HepG2 (cell line): Measurements from ENCODE around the gene SLBP.

Experiments used
- FOXJ3 ChIP-seq: sonication (generic); formaldehyde crosslinking; IDR thresholded peaks from 2 replicates; pipeline ENCODE4 v1.4.0; 2020; ENCODE audit warnings: missing genetic modification reagents, mild to moderate bottlenecking, borderline replicate concordance
- FOXK1 ChIP-seq: sonication (generic); formaldehyde crosslinking; IDR thresholded peaks from 2 replicates; pipeline ENCODE4 v1.4.0; 2020; ENCODE audit warnings: low read depth, missing genetic modification reagents, borderline replicate concordance
- HOXA7 ChIP-seq: sonication (generic); formaldehyde crosslinking; IDR thresholded peaks from 2 replicates; pipeline ENCODE4 v1.8.1; 2022; ENCODE audit warnings: mild to moderate bottlenecking, missing genetic modification reagents, moderate library complexity
- KDM1A ChIP-seq: IDR thresholded peaks from 2 replicates; pipeline ENCODE4 v1.6.1; 2016; ENCODE audit warnings: missing compliant biosample characterization
- MEIS2 ChIP-seq: sonication (generic); formaldehyde crosslinking; IDR thresholded peaks from 2 replicates; pipeline ENCODE4 v1.9.0; 2021; ENCODE audit warnings: mild to moderate bottlenecking, missing genetic modification reagents
- ZNF225 ChIP-seq: sonication (generic); formaldehyde crosslinking; IDR thresholded peaks from 2 replicates; pipeline ENCODE4 v1.4.0; 2020; ENCODE audit warnings: mild to moderate bottlenecking, missing genetic modification reagents
- TF ChIP-seq, protein P1 (sequence below): sonication (generic); formaldehyde crosslinking; IDR thresholded peaks from 2 replicates; pipeline ENCODE4 v1.5.0; 2020; ENCODE audit warnings: missing genetic modification reagents
- TF ChIP-seq, protein P2 (sequence below): conservative IDR thresholded peaks from 2 replicates; pipeline ENCODE4 v1.6.1; 2018; ENCODE audit warnings: missing genetic modification reagents
- TF ChIP-seq, protein P3 (sequence below): sonication (generic); formaldehyde crosslinking; IDR thresholded peaks from 2 replicates; pipeline ENCODE4 v1.5.0; 2020; ENCODE audit warnings: missing genetic modification reagents
- TF ChIP-seq, protein P4 (sequence below): sonication (generic); formaldehyde crosslinking; IDR thresholded peaks from 2 replicates; pipeline ENCODE4 v1.5.0; 2020; ENCODE audit warnings: mild to moderate bottlenecking, missing genetic modification reagents, moderate library complexity

DNA sequence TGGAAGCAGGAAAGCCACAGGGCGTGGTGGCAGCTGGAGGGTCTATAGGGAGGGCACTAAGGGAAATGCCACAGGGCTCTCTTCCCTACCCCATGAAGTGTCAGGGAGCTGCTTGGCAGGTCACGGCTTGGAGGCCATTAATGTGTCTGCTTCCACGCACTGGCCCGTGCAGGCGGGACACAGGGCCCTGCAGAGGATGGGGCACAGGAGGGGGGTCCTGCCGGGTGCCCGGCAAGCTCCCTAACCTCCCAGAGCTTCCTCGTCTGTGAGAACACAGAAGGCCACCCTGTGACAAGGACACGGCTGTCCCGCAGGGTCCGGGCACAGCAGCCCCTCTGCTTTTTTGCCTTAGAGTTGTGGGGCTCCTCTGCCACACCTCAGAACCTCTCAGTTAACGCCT lies 53.5 kb downstream of the SLBP start:
- TF ChIP-seq FOXJ3 (CRISPR knock-in tag) (no peak), FOXK1 (no peak), MEIS2 (no peak), HOXA7 (no peak), ZNF225 (CRISPR knock-in tag) (no peak), KDM1A (CRISPR knock-in tag) (no peak)
- TF ChIP-seq, protein P1, sequence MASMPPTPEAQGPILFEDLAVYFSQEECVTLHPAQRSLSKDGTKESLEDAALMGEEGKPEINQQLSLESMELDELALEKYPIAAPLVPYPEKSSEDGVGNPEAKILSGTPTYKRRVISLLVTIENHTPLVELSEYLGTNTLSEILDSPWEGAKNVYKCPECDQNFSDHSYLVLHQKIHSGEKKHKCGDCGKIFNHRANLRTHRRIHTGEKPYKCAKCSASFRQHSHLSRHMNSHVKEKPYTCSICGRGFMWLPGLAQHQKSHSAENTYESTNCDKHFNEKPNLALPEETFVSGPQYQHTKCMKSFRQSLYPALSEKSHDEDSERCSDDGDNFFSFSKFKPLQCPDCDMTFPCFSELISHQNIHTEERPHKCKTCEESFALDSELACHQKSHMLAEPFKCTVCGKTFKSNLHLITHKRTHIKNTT (CRISPR knock-in tag): no peak
- TF ChIP-seq, protein P2, sequence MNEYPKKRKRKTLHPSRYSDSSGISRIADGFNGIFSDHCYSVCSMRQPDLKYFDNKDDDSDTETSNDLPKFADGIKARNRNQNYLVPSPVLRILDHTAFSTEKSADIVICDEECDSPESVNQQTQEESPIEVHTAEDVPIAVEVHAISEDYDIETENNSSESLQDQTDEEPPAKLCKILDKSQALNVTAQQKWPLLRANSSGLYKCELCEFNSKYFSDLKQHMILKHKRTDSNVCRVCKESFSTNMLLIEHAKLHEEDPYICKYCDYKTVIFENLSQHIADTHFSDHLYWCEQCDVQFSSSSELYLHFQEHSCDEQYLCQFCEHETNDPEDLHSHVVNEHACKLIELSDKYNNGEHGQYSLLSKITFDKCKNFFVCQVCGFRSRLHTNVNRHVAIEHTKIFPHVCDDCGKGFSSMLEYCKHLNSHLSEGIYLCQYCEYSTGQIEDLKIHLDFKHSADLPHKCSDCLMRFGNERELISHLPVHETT (CRISPR knock-in tag): no peak
- TF ChIP-seq, protein P3, sequence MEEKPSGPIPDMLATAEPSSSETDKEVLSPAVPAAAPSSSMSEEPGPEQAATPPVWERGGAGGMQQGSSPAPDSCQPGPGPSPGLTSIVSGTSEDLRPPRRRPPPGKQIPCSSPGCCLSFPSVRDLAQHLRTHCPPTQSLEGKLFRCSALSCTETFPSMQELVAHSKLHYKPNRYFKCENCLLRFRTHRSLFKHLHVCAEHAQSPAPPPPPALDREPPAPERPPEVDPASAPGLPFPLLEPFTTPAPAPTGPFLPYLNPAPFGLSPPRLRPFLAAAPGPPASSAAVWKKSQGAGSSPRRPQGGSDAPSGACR (CRISPR knock-in tag): no peak
- TF ChIP-seq, protein P4, sequence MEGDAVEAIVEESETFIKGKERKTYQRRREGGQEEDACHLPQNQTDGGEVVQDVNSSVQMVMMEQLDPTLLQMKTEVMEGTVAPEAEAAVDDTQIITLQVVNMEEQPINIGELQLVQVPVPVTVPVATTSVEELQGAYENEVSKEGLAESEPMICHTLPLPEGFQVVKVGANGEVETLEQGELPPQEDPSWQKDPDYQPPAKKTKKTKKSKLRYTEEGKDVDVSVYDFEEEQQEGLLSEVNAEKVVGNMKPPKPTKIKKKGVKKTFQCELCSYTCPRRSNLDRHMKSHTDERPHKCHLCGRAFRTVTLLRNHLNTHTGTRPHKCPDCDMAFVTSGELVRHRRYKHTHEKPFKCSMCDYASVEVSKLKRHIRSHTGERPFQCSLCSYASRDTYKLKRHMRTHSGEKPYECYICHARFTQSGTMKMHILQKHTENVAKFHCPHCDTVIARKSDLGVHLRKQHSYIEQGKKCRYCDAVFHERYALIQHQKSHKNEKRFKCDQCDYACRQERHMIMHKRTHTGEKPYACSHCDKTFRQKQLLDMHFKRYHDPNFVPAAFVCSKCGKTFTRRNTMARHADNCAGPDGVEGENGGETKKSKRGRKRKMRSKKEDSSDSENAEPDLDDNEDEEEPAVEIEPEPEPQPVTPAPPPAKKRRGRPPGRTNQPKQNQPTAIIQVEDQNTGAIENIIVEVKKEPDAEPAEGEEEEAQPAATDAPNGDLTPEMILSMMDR (CRISPR knock-in tag): no peak
